ENCODE data around the gene ANKS1B. TPM values are rescaled to one million over a fixed set of nuclear protein-coding genes. Genes with fewer than 3 reads are reported as not detected.

The ANKS1B gene
- total and polyA plus RNA-seq, 2 of the 4 experiments (the other 2 are of a cell fraction) = 0.17 to 0.18 TPM

- WGBS, 2 experiments (ENCODE audit: extremely low coverage in 2 of 2, insufficient read length in 1 of 2) = no CpG with 5 or more reads among the region's 5 CpGs
- no peak for ATAC-seq (ENCODE audit: low read depth)
Observed at GRCh38 chr12:99146730-99147129, 838.0 kb downstream of the ANKS1B start.

More at GRCh38 chr12:99146730-99147129, 838.0 kb downstream of the ANKS1B start:
- CTCF ChIA-PET = no interaction called here
- no peak overlapping the region for H4K8ac ChIP-seq (ENCODE audit: low read depth in 2 of 2, low read length in 2 of 2)
- H3K4me3 ChIP-seq (ENCODE audit: insufficient read depth, low read depth, low read length) = no peak overlapping the region
- no peaks in the 10 kb centered on the region for H3K4me1 ChIP-seq (ENCODE audit: control insufficient read depth, insufficient read depth, low read length)
- no peaks in the 10 kb centered on the region for H3K79me1 ChIP-seq (ENCODE audit: low read depth in 1 of 2, low read length in 2 of 2)
- H2BK20ac ChIP-seq (ENCODE audit: low read depth, low read length) = no peak overlapping the region
- intact Hi-C loops (cut with micrococcal nuclease) = no loop called here
- no peak overlapping the region for H3K9ac ChIP-seq (ENCODE audit: low read depth, low read length)
- no peak overlapping the region for H2BK120ac ChIP-seq (ENCODE audit: low read depth, low read length)
- no peak for DNase-seq
- no peak overlapping the region for H2BK15ac ChIP-seq (ENCODE audit: low read depth, low read length)
- dilution Hi-C loops (cut with HindIII; ENCODE audit: low sequenced_read_pairs, unreplicated experiment) = no loop called here
- H3K14ac ChIP-seq (replicated peaks; ENCODE audit: low read depth, low read length) = no peak overlapping the region
- no peak overlapping the region for H4K5ac ChIP-seq (ENCODE audit: low read depth, low read length)
- H3K36me3 ChIP-seq (ENCODE audit: control insufficient read depth, insufficient read depth, low read length) = no peaks in the 10 kb centered on the region
- peaks cover 2% of the 10 kb centered on the region; the same call in 1 of the 2 replicates for H3K9me3 ChIP-seq (ENCODE audit: control insufficient read depth, insufficient read depth, low read length)
- no peak overlapping the region for H2BK5ac ChIP-seq (ENCODE audit: low read depth, low read length, poor library complexity, severe bottlenecking)
- H4K20me1 ChIP-seq (ENCODE audit: insufficient read depth, low read length) = no peaks in the 10 kb centered on the region
- POLR2A ChIA-PET (ENCODE audit: unreplicated experiment) = no interaction called here
- no peaks in the 10 kb centered on the region for H3K27me3 ChIP-seq (ENCODE audit: control insufficient read depth, insufficient read depth, low read length)
- no peak overlapping the region for H2AK5ac ChIP-seq (ENCODE audit: low read depth, low read length)
- no TSS peak for BruUV-seq (replicated peaks)
- H4K91ac ChIP-seq (ENCODE audit: insufficient read depth, low read depth, low read length) = no peak overlapping the region
- in situ Hi-C loops (cut with MboI; ENCODE audit: low sequenced_read_pairs) = no loop called here
- H3K9me1 ChIP-seq (ENCODE audit: insufficient read depth, low read length) = no peaks in the 10 kb centered on the region
- H3K4me2 ChIP-seq (ENCODE audit: low read depth, low read length) = no peak overlapping the region
- no peak for TF ChIP-seq RAD21 (IDR thresholded peaks at IDR 0.05; ENCODE audit: low read length)
- no peak for TF ChIP-seq CEBPB (IDR thresholded peaks at IDR 0.05; ENCODE audit: low read depth, low read length)
- TF ChIP-seq BHLHE40 (IDR thresholded peaks at IDR 0.05; ENCODE audit: low read depth, low read length) = no peak
- no peak for TF ChIP-seq CTCF (conservative IDR thresholded peaks at IDR 0.05; ENCODE audit: low read depth, low read length)
- TF ChIP-seq FOS (IDR thresholded peaks at IDR 0.05; ENCODE audit: low read depth, low read length) = no peak
- TF ChIP-seq NFE2L2 (IDR thresholded peaks at IDR 0.05; ENCODE audit: low read depth, low read length) = no peak
- no peak for TF ChIP-seq MXI1 (IDR thresholded peaks at IDR 0.05; ENCODE audit: borderline replicate concordance, low read depth, low read length)
- no peak for TF ChIP-seq MAZ (IDR thresholded peaks at IDR 0.05; ENCODE audit: borderline replicate concordance, low read depth, low read length)
- TF ChIP-seq RFX5 (IDR thresholded peaks at IDR 0.05; ENCODE audit: low read depth, low read length) = no peak
- no peak for TF ChIP-seq RCOR1 (IDR thresholded peaks at IDR 0.05; ENCODE audit: insufficient replicate concordance, low read length)
- no peak for TF ChIP-seq USF2 (IDR thresholded peaks at IDR 0.05; ENCODE audit: low read depth, low read length)
- no peak for TF ChIP-seq POLR2A (IDR thresholded peaks at IDR 0.05; ENCODE audit: low read depth, low read length)
- no peak for TF ChIP-seq SMC3 (IDR thresholded peaks at IDR 0.05; ENCODE audit: low read depth, low read length)
- no peak for TF ChIP-seq MAFK (IDR thresholded peaks at IDR 0.05; ENCODE audit: low read depth, low read length)
- H3K4ac ChIP-seq (ENCODE audit: low read depth, low read length) = no peak overlapping the region
- no peak overlapping the region for H3K27ac ChIP-seq (ENCODE audit: insufficient read depth, low read length)
- no peak overlapping the region for H3K56ac ChIP-seq (ENCODE audit: extremely low read depth, insufficient read depth, low read length)
- H3K23ac ChIP-seq (ENCODE audit: low read depth, low read length) = no peak overlapping the region
- no peak overlapping the region for H3K18ac ChIP-seq (ENCODE audit: low read depth, low read length)
- no peak overlapping the region for H2AFZ ChIP-seq (replicated peaks; ENCODE audit: low read length, poor library complexity)
- H2AK9ac ChIP-seq (replicated peaks; ENCODE audit: low read depth, low read length, poor library complexity) = no peak overlapping the region

Measured in IMR-90 (cell line).